GM19043 (cell line): ENCODE results near the gene SH3BP5L.
"Not testable (repeated sequence)": the region's sequence is repeated elsewhere in the genome, so short reads cannot be mapped to it uniquely, and the experiment has no call there.

ENCODE experiments used
- ATAC-seq: cut with Tn5 transposase; IDR thresholded peaks from one replicate; pipeline ENCODE4 v1.9.1; 2021; ENCODE audit warnings: low read depth; ENCODE audit not compliant: unreplicated experiment

SH3BP5L gene

DNA sequence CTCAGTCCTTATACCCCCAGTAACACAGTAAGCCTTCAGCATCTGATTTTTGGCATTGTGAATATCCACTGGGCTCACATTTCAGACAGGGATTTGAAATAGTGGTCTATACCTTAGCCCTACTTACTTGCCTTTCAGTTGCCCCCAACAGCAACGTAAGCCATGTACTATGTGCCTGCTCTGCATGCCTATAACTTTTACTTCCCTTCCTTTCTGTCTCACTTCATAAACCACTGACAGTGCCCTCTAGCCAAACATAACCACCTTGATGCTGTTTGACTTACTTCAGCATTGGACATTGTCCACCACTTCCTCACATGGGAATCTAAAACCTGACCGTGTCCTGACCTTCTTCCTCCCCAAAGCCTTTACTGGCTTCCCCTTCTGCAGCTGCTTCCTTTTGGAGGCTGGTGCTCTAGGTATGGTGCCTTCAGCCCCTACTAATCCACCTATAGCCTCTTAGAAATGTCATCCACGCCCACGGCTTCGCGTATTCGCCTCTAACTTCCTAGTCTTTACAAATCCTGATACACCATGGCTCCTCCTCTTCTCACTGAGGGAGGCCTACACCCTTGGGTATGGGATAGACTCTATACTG is 8.7 kb upstream of the SH3BP5L start:
- ATAC-seq, result no peak

DNA sequence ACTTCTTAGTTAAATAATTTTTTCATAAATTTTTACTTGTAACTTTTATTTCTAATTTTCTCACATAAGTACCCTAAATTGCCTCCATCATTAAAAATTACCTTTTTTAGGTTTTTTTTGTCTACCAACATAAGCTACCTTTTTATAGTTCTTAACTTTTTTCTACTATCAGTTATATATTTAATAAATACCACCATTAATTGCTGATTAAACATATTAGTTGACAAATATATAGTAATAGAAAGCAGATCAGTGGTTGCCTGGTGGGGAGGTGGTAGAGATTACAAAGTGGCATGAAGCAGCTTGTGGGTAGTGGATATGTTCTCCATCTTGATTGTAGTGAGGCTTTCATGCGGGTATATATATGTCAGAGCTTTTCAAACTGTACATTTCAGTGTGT is 6.1 kb upstream of the SH3BP5L start:
- ATAC-seq, result no peak

DNA sequence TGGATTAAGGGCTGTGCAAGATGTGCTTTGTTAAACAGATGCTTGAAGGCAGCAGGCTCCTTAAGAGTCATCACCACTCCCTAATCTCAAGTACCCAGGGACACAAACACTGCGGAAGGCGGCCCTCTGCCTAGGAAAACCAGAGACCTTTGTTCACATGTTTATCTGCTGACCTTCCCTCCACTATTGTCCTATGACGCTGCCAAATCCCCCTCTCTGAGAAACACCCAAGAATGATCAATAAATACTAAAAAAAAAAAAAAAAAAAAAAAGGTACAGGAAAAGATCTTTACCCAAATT is 5.0 kb upstream of the SH3BP5L start:
- ATAC-seq, result not testable (repeated sequence)

DNA sequence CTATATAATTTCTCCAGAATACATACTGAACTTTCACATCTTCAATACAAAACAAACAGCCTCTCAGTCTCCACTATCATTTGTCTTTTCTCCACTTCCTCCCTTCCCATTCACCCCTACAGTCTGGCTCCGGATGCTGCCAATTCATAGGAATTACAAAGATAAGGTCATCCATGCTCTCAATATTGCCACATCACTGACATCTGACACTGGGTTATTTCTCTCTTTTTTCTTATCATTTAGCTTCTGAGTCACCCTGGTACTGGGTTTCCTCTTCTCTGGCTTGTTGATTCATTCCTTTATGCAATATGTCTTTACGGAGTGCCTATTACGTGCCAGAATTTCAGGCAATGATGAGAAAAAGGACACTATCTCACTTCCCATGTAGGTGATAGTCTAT is 3.1 kb upstream of the SH3BP5L start:
- ATAC-seq, result no peak

DNA sequence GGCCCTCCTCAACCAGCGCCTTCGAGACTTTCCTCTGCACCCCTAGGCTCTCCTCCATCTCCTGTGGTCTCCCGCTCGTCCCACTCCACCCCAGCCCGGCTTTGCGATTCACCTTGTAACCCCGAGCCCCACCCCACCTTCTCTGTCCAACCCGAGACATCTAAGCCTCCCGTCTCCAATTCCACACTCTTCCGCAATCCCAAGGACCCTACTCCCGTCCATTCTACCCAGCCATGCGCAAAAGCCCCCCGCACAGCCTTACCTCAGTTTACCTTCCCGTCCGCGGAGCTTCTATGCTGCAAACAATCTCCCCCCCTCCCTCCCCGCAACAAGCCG is 174 bp downstream of the SH3BP5L start:
- peak; percentile 1 for ATAC-seq

DNA sequence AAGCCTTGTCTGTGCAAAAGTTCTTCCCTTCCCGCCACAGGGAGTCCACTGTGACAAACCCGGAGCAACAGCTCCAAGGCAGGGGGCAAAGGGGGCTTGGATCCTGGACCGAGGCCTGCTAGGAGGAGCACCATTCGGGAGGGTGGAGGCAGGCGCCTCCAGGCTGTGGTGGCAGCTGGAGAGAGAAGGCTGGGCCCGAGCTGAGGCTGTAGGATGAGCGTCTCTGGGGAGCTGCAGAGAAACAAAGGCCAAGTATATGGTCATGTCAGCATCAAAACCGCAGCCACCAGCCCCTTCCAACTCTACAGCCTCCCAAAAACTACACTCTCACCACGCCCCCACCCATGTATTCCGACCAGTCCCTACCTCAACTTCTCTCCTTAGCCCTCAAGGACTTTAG is 579 bp downstream of the SH3BP5L start:
- ATAC-seq, result no peak

DNA sequence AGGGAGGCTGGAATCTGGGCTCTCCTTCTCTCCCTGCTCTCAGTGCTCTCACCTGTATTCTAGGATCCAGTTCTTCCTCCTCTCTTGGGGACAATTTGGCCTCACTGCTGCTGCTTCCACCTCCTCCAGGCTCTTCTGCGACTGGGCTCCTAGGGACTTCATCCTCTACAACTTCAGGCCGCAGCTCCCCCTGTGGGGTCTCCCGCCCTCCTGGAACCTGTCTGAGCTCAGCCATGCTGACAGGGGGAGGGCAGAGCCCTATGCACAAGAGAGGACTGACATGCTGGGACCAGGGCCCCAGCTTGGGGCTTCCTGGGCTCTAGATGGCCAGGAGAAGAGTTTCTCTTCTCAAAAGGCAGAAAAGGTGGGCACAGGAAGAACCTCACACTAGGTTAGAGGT is 1.0 kb downstream of the SH3BP5L start:
- ATAC-seq, result no peak

DNA sequence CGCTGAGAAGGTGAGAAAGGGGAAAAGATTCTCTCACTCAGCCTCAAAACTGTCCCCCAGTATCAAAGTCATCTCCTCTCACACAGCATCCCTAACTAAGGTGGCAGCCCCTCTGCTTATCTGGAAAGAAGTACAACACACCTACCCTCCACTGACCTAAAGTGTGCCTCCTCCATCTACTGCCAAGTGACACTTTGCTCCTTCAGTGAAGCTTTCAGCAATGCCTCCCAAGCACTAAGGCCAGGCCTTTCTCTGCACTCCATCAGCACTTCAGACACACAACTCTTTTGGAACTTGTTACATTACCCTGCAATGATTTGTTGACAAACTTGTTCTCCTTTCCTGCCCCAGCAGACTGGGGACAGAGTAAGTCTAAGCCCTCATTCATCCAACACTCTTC is 1.4 kb downstream of the SH3BP5L start:
- no peak for ATAC-seq

DNA sequence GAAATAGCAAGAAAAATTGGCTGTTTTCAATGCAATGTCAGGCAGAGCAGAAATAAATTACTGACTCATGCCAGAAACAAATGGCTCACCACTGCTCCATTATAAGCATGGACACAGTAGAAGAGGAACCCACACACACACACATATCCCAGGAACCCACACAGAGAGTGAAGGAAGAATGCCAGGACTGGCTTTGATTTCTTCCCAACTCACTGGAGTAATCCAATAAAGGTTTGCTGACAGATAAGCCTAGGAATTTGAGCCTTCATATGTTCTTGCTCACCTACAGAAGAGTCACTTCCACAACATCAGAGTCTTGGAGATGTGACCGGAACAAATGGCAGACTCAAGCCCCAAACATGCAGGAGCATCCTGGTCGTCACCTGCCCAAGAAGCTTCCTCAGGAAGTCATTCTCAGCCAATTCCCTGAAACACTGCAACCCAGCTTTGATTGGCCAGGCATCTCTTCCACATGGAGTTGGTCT is 2.2 kb downstream of the SH3BP5L start:
- ATAC-seq, result no peak

DNA sequence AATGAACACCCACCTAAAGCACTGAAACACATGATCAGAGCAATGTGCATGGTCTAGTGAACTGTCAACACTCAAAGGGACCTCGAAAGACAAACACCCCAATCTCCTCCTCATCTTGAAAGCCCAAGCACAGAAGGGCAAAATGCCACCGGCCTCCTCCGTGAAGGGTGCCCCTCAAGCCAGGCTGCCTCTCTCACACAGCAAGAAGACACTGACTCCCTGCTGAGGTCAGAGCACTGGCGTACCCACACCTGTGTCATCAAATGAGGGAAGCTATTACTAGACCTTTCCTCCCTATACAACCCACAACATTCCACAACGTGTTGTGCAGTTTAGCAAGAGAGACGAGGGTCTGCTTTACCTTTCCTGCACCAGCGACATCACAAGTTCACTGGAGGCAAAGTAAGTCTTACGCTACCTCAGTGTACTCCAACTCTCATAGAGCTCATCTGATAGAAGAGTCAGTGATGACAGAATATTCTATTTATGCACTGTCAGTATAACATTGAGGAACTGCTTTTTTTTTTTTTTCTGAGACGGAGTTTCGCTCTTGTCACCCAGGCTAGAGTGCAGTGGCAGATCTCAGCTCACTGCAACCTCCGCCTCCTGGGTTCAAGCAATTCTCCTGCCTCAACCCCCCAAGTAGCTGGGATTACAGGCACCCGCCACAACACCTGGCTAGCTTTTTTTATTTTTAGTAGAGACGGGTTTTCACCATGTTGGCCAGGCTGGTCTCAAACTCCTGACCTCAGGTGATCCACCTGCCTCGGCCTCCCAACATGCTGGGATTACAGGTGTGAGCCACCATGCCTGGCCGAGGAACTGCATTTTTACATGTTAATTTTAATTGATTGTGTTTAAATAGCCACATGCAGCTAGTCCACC is 3.3 kb downstream of the SH3BP5L start:
- no peak for ATAC-seq

DNA sequence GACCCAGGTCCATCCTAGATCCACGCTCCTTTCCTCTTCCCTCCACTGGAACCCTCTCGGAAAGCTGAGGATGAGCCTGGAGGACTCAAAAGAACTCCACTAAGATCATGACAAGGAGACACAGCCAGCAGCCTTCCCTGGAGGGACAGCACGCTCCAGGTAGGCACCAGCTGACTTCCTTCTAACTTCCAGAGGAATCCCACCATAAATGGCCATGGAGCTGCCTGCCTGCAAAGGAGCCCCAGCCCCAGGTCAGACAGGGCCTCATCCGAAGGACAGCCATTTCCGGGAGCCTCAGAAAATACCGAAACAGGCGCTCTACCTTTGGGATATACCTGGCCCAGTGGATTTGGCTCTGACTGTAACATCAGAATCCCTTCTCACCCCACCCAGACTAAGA is 4.1 kb downstream of the SH3BP5L start:
- no peak for ATAC-seq

DNA sequence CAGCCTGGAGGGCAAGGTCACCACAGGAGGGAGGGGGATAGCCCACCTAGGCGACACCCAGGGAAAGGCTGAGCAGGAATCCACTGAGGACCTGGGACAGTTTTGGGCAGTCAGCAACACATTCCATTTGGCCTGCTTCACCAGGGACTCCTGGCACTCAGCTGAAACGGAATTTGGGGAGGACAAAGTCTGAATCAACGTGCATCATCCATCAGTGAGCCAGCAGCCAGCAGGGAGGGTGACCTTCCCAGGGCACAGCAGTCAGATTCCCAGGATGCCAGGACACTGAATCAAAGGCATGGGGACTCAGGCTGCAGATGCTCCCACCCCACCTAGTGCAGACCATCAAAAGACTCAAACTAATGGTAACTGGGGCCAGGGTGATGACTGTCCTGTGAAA is 4.6 kb downstream of the SH3BP5L start:
- no peak for ATAC-seq

DNA sequence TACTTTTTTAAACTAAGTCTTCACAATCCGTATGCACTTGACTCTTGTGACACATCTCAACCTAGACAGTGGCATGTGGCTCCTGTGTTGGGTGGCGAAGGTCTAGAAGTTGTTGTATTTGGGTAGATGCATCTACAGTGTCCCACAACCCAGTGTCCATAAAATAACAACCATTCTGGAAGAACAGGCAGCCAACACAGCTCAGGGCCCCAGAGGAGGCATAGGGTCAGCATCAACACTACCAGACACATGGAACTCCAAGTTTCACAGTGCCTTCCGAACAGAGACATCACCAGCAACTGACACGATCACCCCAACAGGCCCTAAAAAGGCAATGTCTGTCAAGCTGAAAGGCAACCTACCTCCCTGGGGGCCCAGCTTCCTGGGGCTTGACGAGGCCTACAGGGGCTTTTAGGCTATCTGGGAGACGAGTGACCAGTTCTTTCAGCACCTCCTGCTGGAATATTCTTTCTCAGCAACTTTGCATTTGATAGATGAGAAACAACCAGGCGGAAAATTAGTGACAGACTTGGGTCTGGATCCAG is 5.6 kb downstream of the SH3BP5L start:
- ATAC-seq, result no peak

DNA sequence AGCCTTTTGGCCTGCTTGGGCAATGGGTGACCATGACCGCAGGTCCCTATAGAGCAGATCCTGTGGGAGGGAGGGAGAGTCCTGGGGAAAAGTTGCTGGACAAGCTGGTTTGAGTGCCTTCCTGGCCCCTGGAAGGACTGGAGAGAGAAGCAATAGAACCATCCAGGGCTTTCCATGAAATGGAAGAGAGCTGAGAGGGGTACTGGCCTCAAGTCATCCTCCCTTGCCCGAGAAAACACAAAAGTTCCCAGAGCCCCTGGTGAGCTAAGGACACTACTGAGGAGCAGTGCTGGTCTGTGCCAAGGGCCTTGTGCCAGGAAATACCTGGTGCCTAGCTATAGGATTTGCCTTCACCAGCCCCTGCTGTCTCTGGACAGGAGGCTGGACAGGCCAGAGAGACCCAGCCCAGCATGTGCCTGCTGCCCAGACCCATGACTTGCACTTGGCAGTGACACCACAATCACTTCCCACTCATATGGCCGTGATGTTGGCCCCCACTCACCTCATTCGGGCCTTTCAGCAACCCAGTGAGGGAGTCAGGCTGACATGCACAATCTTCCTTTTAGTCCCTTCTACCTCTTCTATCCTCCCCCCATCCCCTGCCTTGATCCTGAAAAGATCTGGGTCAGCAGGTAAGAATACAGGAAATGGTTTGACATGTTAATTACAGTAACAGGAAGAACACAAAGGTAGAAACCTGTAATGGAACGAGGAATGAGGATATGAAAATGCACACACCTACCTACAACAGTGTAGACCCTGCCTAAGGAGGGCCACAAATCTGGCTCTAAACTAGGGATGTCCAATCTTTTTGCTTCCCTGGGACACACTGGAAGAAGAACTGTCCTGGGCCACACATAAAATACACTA is 7.0 kb downstream of the SH3BP5L start:
- ATAC-seq, result no peak

DNA sequence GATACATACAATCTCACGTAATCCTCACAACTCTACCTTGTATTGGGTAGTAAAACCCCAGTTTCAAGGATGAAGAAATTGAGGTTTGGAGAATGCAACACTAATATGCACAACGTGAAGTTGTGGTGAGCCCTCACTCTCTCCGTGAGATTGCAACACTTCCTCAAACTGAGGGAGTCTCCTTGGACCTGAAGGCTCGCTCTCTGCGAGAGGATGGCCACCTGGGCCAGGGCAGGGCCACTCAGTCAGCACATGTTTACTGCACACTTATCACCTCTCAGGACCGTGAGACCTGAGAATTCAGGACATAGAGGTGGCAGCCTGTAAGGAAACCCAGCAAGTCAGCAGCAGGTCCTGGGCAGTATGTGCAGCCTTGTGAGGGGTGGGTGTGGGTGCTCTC is 8.7 kb downstream of the SH3BP5L start:
- ATAC-seq, result no peak

DNA sequence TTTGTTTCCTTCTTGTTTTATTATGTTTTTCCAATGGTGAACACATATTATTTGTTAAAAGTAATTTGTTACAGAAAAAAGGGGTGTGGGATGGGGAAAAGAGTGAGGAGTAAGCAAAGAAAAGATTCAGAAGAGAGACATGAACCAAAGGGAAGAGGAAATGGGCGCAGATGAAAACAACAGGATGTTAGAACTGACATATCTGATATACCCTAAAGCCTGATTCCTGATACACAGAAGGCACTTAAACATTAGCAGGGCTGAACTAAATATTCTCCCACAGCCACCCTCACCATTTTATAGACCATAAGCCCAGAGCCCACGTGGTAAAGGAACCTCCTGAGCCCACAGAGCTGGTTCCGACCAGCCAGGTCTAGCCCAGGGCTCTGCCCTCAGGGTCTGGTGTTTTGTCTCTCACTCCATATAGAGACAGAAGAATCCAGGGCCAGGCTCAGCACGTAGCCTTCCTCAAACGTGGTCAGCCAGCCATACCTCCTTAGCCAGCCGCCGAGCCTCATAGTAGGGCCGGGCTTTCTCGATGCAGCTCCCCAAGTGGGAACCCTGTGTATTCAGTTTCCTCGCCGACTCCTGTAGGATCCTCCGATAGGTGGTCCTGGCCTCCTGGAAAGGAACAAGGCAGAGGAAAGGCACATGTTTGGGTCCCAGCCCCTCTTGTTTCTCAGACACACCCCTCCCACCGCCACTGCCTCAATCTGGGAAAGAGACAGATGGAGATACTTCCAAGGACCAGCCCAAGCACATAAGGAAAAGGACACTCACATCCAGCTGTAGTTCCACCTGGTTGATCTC is 9.5 kb downstream of the SH3BP5L start:
- ATAC-seq, result no peak

DNA sequence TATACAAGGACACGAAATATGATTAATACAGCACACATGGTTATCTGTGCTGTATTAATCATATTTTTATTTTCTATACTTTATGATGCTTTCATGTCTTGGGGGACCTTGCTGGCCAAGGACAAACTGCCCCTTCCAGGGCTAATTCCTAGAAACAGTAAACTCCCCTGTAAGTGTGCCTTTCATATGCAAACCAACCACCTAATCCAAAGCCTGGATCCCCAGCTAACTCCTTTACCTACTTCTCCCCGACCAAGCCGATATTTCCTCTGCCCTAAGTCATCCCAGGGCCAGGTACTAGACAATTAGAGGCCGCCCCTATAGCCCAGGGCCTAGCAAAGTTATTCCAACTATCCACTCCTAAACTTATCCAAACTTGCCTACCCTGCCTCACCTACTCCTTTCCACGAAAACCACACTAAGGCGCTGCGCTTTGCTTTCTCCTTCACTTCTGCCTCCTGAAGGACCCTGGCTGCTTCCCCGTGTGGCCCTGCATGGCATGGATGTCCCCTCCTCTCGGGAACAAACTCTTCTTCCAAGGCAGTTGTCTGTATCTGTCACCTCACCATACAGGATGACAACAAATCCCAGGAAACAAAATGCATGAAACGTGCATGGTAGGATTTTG is 10.2 kb downstream of the SH3BP5L start:
- ATAC-seq, result no peak

DNA sequence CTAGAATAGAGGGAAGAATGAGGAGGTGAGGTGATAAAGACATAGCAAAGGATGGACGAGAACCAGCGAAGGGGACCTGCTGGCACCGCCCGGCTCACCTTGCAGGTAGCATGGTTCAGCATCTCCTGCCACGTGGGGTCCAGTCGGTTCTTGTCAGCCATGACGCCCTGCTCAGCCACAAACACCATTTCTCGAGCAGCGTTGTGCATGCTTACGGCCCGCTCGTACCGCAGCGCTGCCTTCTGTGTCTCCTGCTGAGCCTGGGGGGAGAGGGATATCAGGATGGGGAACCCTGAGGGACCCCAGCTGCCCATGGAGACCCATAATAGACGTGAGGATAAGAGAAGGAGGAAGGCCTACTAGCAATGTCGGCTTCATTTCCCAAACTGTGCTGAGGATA is 11.4 kb downstream of the SH3BP5L start:
- ATAC-seq, result no peak

DNA sequence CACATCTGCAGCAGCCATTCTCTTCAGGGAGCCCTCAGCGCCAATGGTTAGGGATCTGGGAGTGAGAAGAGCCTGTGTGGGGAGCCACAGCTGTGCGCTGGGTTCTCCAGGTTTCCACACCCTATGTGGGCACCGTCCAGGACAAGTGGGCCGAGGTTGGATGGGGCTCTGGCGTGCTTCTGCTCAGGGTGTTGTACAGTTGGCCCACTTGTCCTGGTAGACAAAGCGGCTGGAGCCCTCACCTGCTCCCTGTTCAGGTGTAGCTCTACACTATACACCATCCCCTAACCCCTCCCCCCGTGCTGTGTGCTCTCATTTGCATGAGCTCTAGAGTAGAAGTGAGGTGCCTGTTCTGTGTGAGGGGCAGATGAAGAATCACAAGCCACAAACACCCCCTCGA is 12.2 kb downstream of the SH3BP5L start:
- no peak for ATAC-seq
